ENCODE measurements around the gene TMTC1.
A peak's percentile ranks its signal among the peaks of the same experiment; 100 is the strongest.

TMTC1 gene

GRCh38 chr12:29732191-29732590 is 51.6 kb downstream of the TMTC1 start:
- Histone ChIP-seq H3K27ac (ENCODE audit: low read length) (peak overlapping the region; percentile 67), H3K4me3 (ENCODE audit: low read length in 2 of 2) (no peak overlapping the region), H3K9me3 (ENCODE audit: control insufficient read depth in 2 of 2, low read length in 2 of 2) (no peaks in the 10 kb centered on the region), H3K4me1 (ENCODE audit: control insufficient read depth, insufficient read depth, low read length) (peaks cover 49% of the 10 kb centered on the region), H3K27me3 (ENCODE audit: control insufficient read depth in 1 of 2, insufficient read depth in 2 of 2, low read length in 2 of 2) (no peaks in the 10 kb centered on the region), H3K36me3 (ENCODE audit: control insufficient read depth in 2 of 2, insufficient read depth in 2 of 2, low read length in 2 of 2) (peaks cover 3 to 5% of the 10 kb centered on the region in 2 donors), H3K9ac (ENCODE audit: low read length in 2 of 2) (no peak overlapping the region)

GRCh38 chr12:29731591-29731990 is 52.2 kb downstream of the TMTC1 start:
- no peak overlapping the region for H3K4me3 ChIP-seq (ENCODE audit: low read length in 2 of 2)
- H3K27ac ChIP-seq (ENCODE audit: low read length) = no peak overlapping the region
- H3K27me3 ChIP-seq (ENCODE audit: control insufficient read depth in 1 of 2, insufficient read depth in 2 of 2, low read length in 2 of 2) = no peaks in the 10 kb centered on the region
- H3K9me3 ChIP-seq (ENCODE audit: control insufficient read depth in 2 of 2, low read length in 2 of 2) = no peaks in the 10 kb centered on the region
- H3K36me3 ChIP-seq (ENCODE audit: control insufficient read depth in 2 of 2, insufficient read depth in 2 of 2, low read length in 2 of 2) = peaks cover 3 to 5% of the 10 kb centered on the region in 2 donors
- H3K9ac ChIP-seq (ENCODE audit: low read length in 2 of 2) = no peak overlapping the region
- peaks cover 50% of the 10 kb centered on the region for H3K4me1 ChIP-seq (ENCODE audit: control insufficient read depth, insufficient read depth, low read length)

GRCh38 chr12:29730481-29730880 is 53.3 kb downstream of the TMTC1 start:
- peaks cover 0 to 1% of the 10 kb centered on the region in 2 donors for H3K36me3 ChIP-seq (ENCODE audit: control insufficient read depth in 2 of 2, insufficient read depth in 2 of 2, low read length in 2 of 2)
- H3K27me3 ChIP-seq (ENCODE audit: control insufficient read depth in 1 of 2, insufficient read depth in 2 of 2, low read length in 2 of 2) = no peaks in the 10 kb centered on the region
- H3K9me3 ChIP-seq (ENCODE audit: control insufficient read depth in 2 of 2, low read length in 2 of 2) = no peaks in the 10 kb centered on the region
- H3K27ac ChIP-seq (ENCODE audit: low read length) = peak overlapping the region; percentile 66
- no peak overlapping the region for H3K4me3 ChIP-seq (ENCODE audit: low read length in 2 of 2)
- H3K4me1 ChIP-seq (ENCODE audit: control insufficient read depth, insufficient read depth, low read length) = peaks cover 49% of the 10 kb centered on the region
- no peak overlapping the region for H3K9ac ChIP-seq (ENCODE audit: low read length in 2 of 2)

- Histone ChIP-seq H3K9me3 (ENCODE audit: control insufficient read depth in 2 of 2, low read length in 2 of 2) (no peaks in the 10 kb centered on the region), H3K27ac (ENCODE audit: low read length) (peak overlapping the region; percentile 66), H3K9ac (ENCODE audit: low read length in 2 of 2) (peak overlapping the region in 1 of 2 donors; percentile 21), H3K4me3 (ENCODE audit: low read length in 2 of 2) (no peak overlapping the region), H3K27me3 (ENCODE audit: control insufficient read depth in 1 of 2, insufficient read depth in 2 of 2, low read length in 2 of 2) (no peaks in the 10 kb centered on the region), H3K4me1 (ENCODE audit: control insufficient read depth, insufficient read depth, low read length) (peaks cover 40% of the 10 kb centered on the region), H3K36me3 (ENCODE audit: control insufficient read depth in 2 of 2, insufficient read depth in 2 of 2, low read length in 2 of 2) (no peaks in the 10 kb centered on the region)
Observed at GRCh38 chr12:29728030-29728429, 55.7 kb downstream of the TMTC1 start.

- Histone ChIP-seq H3K4me1 (ENCODE audit: control insufficient read depth, insufficient read depth, low read length) (peaks cover 34% of the 10 kb centered on the region), H3K36me3 (ENCODE audit: control insufficient read depth in 2 of 2, insufficient read depth in 2 of 2, low read length in 2 of 2) (no peaks in the 10 kb centered on the region), H3K9me3 (ENCODE audit: control insufficient read depth in 2 of 2, low read length in 2 of 2) (no peaks in the 10 kb centered on the region), H3K27me3 (ENCODE audit: control insufficient read depth in 1 of 2, insufficient read depth in 2 of 2, low read length in 2 of 2) (no peaks in the 10 kb centered on the region), H3K27ac (ENCODE audit: low read length) (peak overlapping the region; percentile 70), H3K4me3 (ENCODE audit: low read length in 2 of 2) (no peak overlapping the region), H3K9ac (ENCODE audit: low read length in 2 of 2) (peak overlapping the region in 1 of 2 donors; percentile 57)
Observed at GRCh38 chr12:29726741-29727348, 56.9 kb downstream of the TMTC1 start.

GRCh38 chr12:29726321-29726692 is 57.4 kb downstream of the TMTC1 start:
- no peak overlapping the region for H3K4me3 ChIP-seq (ENCODE audit: low read length in 2 of 2)
- H3K9me3 ChIP-seq (ENCODE audit: control insufficient read depth in 2 of 2, low read length in 2 of 2) = no peaks in the 10 kb centered on the region
- H3K27ac ChIP-seq (ENCODE audit: low read length) = peak overlapping the region; percentile 70
- H3K27me3 ChIP-seq (ENCODE audit: control insufficient read depth in 1 of 2, insufficient read depth in 2 of 2, low read length in 2 of 2) = no peaks in the 10 kb centered on the region
- no peaks in the 10 kb centered on the region for H3K36me3 ChIP-seq (ENCODE audit: control insufficient read depth in 2 of 2, insufficient read depth in 2 of 2, low read length in 2 of 2)
- peaks cover 34% of the 10 kb centered on the region for H3K4me1 ChIP-seq (ENCODE audit: control insufficient read depth, insufficient read depth, low read length)
- H3K9ac ChIP-seq (ENCODE audit: low read length in 2 of 2) = peak overlapping the region in 1 of 2 donors; percentile 57

GRCh38 chr12:29725587-29726320 is 58.0 kb downstream of the TMTC1 start:
- Histone ChIP-seq H3K9ac (ENCODE audit: low read length in 2 of 2) (peak overlapping the region in 1 of 2 donors; percentile 57), H3K27me3 (ENCODE audit: control insufficient read depth in 1 of 2, insufficient read depth in 2 of 2, low read length in 2 of 2) (no peaks in the 10 kb centered on the region), H3K27ac (ENCODE audit: low read length) (peak overlapping the region; percentile 70), H3K4me1 (ENCODE audit: control insufficient read depth, insufficient read depth, low read length) (peaks cover 33% of the 10 kb centered on the region), H3K9me3 (ENCODE audit: control insufficient read depth in 2 of 2, low read length in 2 of 2) (no peaks in the 10 kb centered on the region), H3K4me3 (ENCODE audit: low read length in 2 of 2) (no peak overlapping the region), H3K36me3 (ENCODE audit: control insufficient read depth in 2 of 2, insufficient read depth in 2 of 2, low read length in 2 of 2) (no peaks in the 10 kb centered on the region)

GRCh38 chr12:29722164-29722563 is 61.6 kb downstream of the TMTC1 start:
- no peak overlapping the region for H3K27ac ChIP-seq (ENCODE audit: low read length)
- no peak overlapping the region for H3K9ac ChIP-seq (ENCODE audit: low read length in 2 of 2)
- no peaks in the 10 kb centered on the region for H3K36me3 ChIP-seq (ENCODE audit: control insufficient read depth in 2 of 2, insufficient read depth in 2 of 2, low read length in 2 of 2)
- no peak overlapping the region for H3K4me3 ChIP-seq (ENCODE audit: low read length in 2 of 2)
- no peaks in the 10 kb centered on the region for H3K9me3 ChIP-seq (ENCODE audit: control insufficient read depth in 2 of 2, low read length in 2 of 2)
- peaks cover 15% of the 10 kb centered on the region for H3K4me1 ChIP-seq (ENCODE audit: control insufficient read depth, insufficient read depth, low read length)
- no peaks in the 10 kb centered on the region for H3K27me3 ChIP-seq (ENCODE audit: control insufficient read depth in 1 of 2, insufficient read depth in 2 of 2, low read length in 2 of 2)

GRCh38 chr12:29719381-29719780 is 64.4 kb downstream of the TMTC1 start:
- Histone ChIP-seq H3K36me3 (ENCODE audit: control insufficient read depth in 2 of 2, insufficient read depth in 2 of 2, low read length in 2 of 2) (no peaks in the 10 kb centered on the region), H3K27me3 (ENCODE audit: control insufficient read depth in 1 of 2, insufficient read depth in 2 of 2, low read length in 2 of 2) (no peaks in the 10 kb centered on the region), H3K4me3 (ENCODE audit: low read length in 2 of 2) (no peak overlapping the region), H3K27ac (ENCODE audit: low read length) (no peak overlapping the region), H3K9me3 (ENCODE audit: control insufficient read depth in 2 of 2, low read length in 2 of 2) (no peaks in the 10 kb centered on the region), H3K4me1 (ENCODE audit: control insufficient read depth, insufficient read depth, low read length) (peaks cover 3% of the 10 kb centered on the region), H3K9ac (ENCODE audit: low read length in 2 of 2) (no peak overlapping the region)

GRCh38 chr12:29717540-29718100 is 66.1 kb downstream of the TMTC1 start:
- no peaks in the 10 kb centered on the region for H3K36me3 ChIP-seq (ENCODE audit: control insufficient read depth in 2 of 2, insufficient read depth in 2 of 2, low read length in 2 of 2)
- H3K4me1 ChIP-seq (ENCODE audit: control insufficient read depth, insufficient read depth, low read length) = peaks cover 4% of the 10 kb centered on the region
- H3K9me3 ChIP-seq (ENCODE audit: control insufficient read depth in 2 of 2, low read length in 2 of 2) = no peaks in the 10 kb centered on the region
- no peak overlapping the region for H3K27ac ChIP-seq (ENCODE audit: low read length)
- H3K9ac ChIP-seq (ENCODE audit: low read length in 2 of 2) = no peak overlapping the region
- H3K27me3 ChIP-seq (ENCODE audit: control insufficient read depth in 1 of 2, insufficient read depth in 2 of 2, low read length in 2 of 2) = no peaks in the 10 kb centered on the region
- H3K4me3 ChIP-seq (ENCODE audit: low read length in 2 of 2) = no peak overlapping the region

- H3K4me3 ChIP-seq (ENCODE audit: low read length in 2 of 2) = no peak overlapping the region
- no peaks in the 10 kb centered on the region for H3K36me3 ChIP-seq (ENCODE audit: control insufficient read depth in 2 of 2, insufficient read depth in 2 of 2, low read length in 2 of 2)
- no peak overlapping the region for H3K9ac ChIP-seq (ENCODE audit: low read length in 2 of 2)
- no peaks in the 10 kb centered on the region for H3K9me3 ChIP-seq (ENCODE audit: control insufficient read depth in 2 of 2, low read length in 2 of 2)
- H3K4me1 ChIP-seq (ENCODE audit: control insufficient read depth, insufficient read depth, low read length) = peaks cover 14% of the 10 kb centered on the region
- H3K27me3 ChIP-seq (ENCODE audit: control insufficient read depth in 1 of 2, insufficient read depth in 2 of 2, low read length in 2 of 2) = no peaks in the 10 kb centered on the region
- no peak overlapping the region for H3K27ac ChIP-seq (ENCODE audit: low read length)
Observed at GRCh38 chr12:29714966-29715365, 68.8 kb downstream of the TMTC1 start.
